Measurements from ENCODE around the gene DYNC2H1.

Gene DYNC2H1

DNA sequence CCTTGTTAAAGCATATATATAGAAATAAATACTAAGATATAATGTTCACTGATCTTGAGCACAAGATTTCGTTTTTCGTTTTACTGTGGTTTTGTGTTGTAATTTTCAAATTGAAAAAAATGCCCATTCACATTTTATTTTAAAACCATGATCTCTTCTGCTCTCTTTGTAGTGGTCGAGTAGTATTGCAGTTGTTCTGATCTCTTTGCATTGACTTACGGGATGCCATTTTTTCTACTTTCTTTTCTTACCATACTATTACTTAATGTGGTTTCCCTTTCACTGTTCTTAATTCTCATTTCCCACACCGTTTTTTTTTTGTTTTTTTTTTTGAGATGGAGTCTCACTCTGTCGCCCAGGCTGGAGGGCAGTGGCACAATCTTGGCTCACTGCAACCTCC, 289.6 kb downstream of the DYNC2H1 start (continued):
- TF ChIP-seq, protein P1, sequence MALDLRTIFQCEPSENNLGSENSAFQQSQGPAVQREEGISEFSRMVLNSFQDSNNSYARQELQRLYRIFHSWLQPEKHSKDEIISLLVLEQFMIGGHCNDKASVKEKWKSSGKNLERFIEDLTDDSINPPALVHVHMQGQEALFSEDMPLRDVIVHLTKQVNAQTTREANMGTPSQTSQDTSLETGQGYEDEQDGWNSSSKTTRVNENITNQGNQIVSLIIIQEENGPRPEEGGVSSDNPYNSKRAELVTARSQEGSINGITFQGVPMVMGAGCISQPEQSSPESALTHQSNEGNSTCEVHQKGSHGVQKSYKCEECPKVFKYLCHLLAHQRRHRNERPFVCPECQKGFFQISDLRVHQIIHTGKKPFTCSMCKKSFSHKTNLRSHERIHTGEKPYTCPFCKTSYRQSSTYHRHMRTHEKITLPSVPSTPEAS (tag by site-specific recombination; IDR thresholded peaks at IDR 0.05), result no peak
- no peak for TF ChIP-seq ZNF223 (tag by site-specific recombination; IDR thresholded peaks at IDR 0.05)
- no peak for TF ChIP-seq ZNF184 (tag by site-specific recombination; IDR thresholded peaks at IDR 0.05)
- TF ChIP-seq TCF7L2 (IDR thresholded peaks at IDR 0.05; ENCODE audit: borderline replicate concordance, low read depth, low read length), result no peak
- no peak for TF ChIP-seq KLF10 (tag by site-specific recombination; IDR thresholded peaks at IDR 0.05)
- TF ChIP-seq ZNF24 (tag by site-specific recombination; IDR thresholded peaks at IDR 0.05), result no peak
- TF ChIP-seq, protein P2, sequence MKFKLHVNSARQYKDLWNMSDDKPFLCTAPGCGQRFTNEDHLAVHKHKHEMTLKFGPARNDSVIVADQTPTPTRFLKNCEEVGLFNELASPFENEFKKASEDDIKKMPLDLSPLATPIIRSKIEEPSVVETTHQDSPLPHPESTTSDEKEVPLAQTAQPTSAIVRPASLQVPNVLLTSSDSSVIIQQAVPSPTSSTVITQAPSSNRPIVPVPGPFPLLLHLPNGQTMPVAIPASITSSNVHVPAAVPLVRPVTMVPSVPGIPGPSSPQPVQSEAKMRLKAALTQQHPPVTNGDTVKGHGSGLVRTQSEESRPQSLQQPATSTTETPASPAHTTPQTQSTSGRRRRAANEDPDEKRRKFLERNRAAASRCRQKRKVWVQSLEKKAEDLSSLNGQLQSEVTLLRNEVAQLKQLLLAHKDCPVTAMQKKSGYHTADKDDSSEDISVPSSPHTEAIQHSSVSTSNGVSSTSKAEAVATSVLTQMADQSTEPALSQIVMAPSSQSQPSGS (tag by site-specific recombination; IDR thresholded peaks at IDR 0.05; ENCODE audit: low read depth), result no peak
- no peak for TF ChIP-seq PRDM1 (tag by site-specific recombination; IDR thresholded peaks at IDR 0.05)
- no peak for TF ChIP-seq ZNF514 (tag by site-specific recombination; IDR thresholded peaks at IDR 0.05)
- TF ChIP-seq ZNF791 (tag by site-specific recombination; IDR thresholded peaks at IDR 0.05), result no peak
- no peak for TF ChIP-seq BCL11B (tag by site-specific recombination; IDR thresholded peaks at IDR 0.05; ENCODE audit: low read depth)
- no peak for TF ChIP-seq OVOL3 (tag by site-specific recombination; IDR thresholded peaks at IDR 0.05)
- no peak for TF ChIP-seq ZSCAN30 (tag by site-specific recombination; IDR thresholded peaks at IDR 0.05)
- no peak for TF ChIP-seq KLF8 (tag by site-specific recombination; IDR thresholded peaks at IDR 0.05)
- no peak for TF ChIP-seq GFI1B (tag by site-specific recombination; IDR thresholded peaks at IDR 0.05)
- TF ChIP-seq KLF16 (tag by site-specific recombination; IDR thresholded peaks at IDR 0.05), result no peak
- TF ChIP-seq FEZF1 (tag by site-specific recombination; IDR thresholded peaks at IDR 0.05), result no peak

DNA sequence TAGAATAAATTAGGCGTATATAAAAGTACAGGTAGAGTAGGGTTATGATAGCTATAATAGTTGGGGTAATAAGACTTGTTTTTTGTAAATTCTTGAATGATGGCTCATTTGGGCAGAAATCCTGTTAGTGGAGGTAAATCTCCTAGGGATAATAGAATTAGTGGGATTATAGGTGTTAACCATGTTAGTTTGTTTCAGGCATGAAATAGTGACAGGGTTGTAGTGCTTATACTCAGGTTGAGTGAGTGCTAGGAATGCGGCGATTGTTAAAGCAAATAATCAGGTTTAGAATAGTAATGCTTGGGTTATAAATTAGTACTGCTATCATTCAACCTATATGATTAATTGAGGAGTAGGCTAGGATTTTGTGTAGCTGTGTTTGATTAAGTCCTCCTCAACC, 297.1 kb downstream of the DYNC2H1 start:
- Histone ChIP-seq H3K27ac (ENCODE audit: extremely low read depth, low read depth, low read length) (no peak overlapping the region), H3K4me3 (ENCODE audit: low read depth, low read length) (no peak overlapping the region), H3K4me1 (ENCODE audit: control insufficient read depth, insufficient read depth, low read length) (no peaks in the 10 kb centered on the region), H3K36me3 (ENCODE audit: control insufficient read depth in 2 of 2, insufficient read depth in 1 of 2, low read length in 2 of 2) (no peaks in the 10 kb centered on the region), H3K9me3 (ENCODE audit: control insufficient read depth, insufficient read depth, low read depth, low read length) (no peaks in the 10 kb centered on the region)
- ChIA-PET POLR2A (no interaction called here), CTCF (interaction anchor here (0.6 kb wide), 1 partner anchor 154 kb away, joined by 6 read pairs; no protein-coding TSS in a partner anchor)
- no peak for TF ChIP-seq PRDM1 (tag by site-specific recombination; IDR thresholded peaks at IDR 0.05)
- TF ChIP-seq, protein P3, sequence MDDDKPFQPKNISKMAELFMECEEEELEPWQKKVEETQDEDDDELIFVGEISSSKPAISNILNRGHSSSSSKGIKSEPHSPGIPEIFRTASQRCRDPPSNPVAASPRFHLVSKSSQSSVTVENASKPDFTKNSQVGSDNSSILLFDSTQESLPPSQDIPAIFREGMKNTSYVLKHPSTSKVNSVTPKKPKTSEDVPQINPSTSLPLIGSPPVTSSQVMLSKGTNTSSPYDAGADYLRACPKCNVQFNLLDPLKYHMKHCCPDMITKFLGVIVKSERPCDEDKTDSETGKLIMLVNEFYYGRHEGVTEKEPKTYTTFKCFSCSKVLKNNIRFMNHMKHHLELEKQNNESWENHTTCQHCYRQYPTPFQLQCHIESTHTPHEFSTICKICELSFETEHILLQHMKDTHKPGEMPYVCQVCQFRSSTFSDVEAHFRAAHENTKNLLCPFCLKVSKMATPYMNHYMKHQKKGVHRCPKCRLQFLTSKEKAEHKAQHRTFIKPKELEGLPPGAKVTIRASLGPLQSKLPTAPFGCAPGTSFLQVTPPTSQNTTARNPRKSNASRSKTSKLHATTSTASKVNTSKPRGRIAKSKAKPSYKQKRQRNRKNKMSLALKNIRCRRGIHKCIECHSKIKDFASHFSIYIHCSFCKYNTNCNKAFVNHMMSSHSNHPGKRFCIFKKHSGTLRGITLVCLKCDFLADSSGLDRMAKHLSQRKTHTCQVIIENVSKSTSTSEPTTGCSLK (tag by site-specific recombination; IDR thresholded peaks at IDR 0.05), result no peak
- TF ChIP-seq, protein P4, sequence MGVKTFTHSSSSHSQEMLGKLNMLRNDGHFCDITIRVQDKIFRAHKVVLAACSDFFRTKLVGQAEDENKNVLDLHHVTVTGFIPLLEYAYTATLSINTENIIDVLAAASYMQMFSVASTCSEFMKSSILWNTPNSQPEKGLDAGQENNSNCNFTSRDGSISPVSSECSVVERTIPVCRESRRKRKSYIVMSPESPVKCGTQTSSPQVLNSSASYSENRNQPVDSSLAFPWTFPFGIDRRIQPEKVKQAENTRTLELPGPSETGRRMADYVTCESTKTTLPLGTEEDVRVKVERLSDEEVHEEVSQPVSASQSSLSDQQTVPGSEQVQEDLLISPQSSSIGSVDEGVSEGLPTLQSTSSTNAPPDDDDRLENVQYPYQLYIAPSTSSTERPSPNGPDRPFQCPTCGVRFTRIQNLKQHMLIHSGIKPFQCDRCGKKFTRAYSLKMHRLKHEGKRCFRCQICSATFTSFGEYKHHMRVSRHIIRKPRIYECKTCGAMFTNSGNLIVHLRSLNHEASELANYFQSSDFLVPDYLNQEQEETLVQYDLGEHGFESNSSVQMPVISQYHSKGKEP (tag by site-specific recombination; IDR thresholded peaks at IDR 0.05), result no peak
- no peak for TF ChIP-seq TCF7L2 (IDR thresholded peaks at IDR 0.05; ENCODE audit: borderline replicate concordance, low read depth, low read length)
- TF ChIP-seq, protein P5, sequence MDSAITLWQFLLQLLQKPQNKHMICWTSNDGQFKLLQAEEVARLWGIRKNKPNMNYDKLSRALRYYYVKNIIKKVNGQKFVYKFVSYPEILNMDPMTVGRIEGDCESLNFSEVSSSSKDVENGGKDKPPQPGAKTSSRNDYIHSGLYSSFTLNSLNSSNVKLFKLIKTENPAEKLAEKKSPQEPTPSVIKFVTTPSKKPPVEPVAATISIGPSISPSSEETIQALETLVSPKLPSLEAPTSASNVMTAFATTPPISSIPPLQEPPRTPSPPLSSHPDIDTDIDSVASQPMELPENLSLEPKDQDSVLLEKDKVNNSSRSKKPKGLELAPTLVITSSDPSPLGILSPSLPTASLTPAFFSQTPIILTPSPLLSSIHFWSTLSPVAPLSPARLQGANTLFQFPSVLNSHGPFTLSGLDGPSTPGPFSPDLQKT (IDR thresholded peaks at IDR 0.05; ENCODE audit: borderline replicate concordance, low read depth, low read length), result no peak
- TF ChIP-seq, protein P6, sequence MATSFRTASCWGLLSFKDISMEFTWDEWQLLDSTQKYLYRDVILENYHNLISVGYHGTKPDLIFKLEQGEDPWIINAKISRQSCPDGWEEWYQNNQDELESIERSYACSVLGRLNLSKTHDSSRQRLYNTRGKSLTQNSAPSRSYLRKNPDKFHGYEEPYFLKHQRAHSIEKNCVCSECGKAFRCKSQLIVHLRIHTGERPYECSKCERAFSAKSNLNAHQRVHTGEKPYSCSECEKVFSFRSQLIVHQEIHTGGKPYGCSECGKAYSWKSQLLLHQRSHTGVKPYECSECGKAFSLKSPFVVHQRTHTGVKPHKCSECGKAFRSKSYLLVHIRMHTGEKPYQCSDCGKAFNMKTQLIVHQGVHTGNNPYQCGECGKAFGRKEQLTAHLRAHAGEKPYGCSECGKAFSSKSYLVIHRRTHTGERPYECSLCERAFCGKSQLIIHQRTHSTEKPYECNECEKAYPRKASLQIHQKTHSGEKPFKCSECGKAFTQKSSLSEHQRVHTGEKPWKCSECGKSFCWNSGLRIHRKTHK (tag by site-specific recombination; IDR thresholded peaks at IDR 0.05), result no peak
- TF ChIP-seq ZNF433 (tag by site-specific recombination; IDR thresholded peaks at IDR 0.05; ENCODE audit: low read depth), result no peak
- no peak for TF ChIP-seq ZSCAN30 (tag by site-specific recombination; IDR thresholded peaks at IDR 0.05)
- TF ChIP-seq KLF1 (tag by site-specific recombination; IDR thresholded peaks at IDR 0.05), result no peak
- no peak for TF ChIP-seq ZNF629 (tag by site-specific recombination; IDR thresholded peaks at IDR 0.05)
